Neuronal stem cell (in vitro differentiated cells): ENCODE measurements around the gene ACP3.

Source experiments
- DNase-seq: peaks from one replicate; pipeline ENCODE4 v3.0.0-alpha.2; 2013; ENCODE audit warnings: low spot score
- H2AFZ ChIP-seq: one replicate; pipeline ENCODE4 v1.6.1; 2013; ENCODE audit warnings: mild to moderate bottlenecking, low read length, inconsistent platforms
- H2AK5ac ChIP-seq: 2 replicates; pipeline ENCODE4 v1.6.1; 2013; ENCODE audit warnings: low read depth, mild to moderate bottlenecking, inconsistent platforms, low read length, moderate library complexity, mixed read lengths
- H2BK120ac ChIP-seq: 2 replicates; pipeline ENCODE4 v1.6.1; 2013; ENCODE audit warnings: low read depth, mild to moderate bottlenecking, inconsistent platforms, low read length, moderate library complexity, mixed read lengths
- H2BK12ac ChIP-seq: one replicate; pipeline ENCODE4 v1.6.1; 2013; ENCODE audit warnings: low read length, inconsistent platforms
- H2BK15ac ChIP-seq: 2 replicates; pipeline ENCODE4 v1.6.1; 2013; ENCODE audit warnings: mild to moderate bottlenecking, low read length, inconsistent platforms, mixed read lengths
- H2BK5ac ChIP-seq: one replicate; pipeline ENCODE4 v1.6.1; 2013; ENCODE audit warnings: inconsistent platforms, mild to moderate bottlenecking, low read length, moderate library complexity
- H3K14ac ChIP-seq: one replicate; pipeline ENCODE4 v1.6.1; 2013; ENCODE audit warnings: low read length, inconsistent platforms
- H3K18ac ChIP-seq: 2 replicates; pipeline ENCODE4 v1.6.1; 2013; ENCODE audit warnings: low read length, inconsistent platforms
- H3K23ac ChIP-seq: 2 replicates; pipeline ENCODE4 v1.6.1; 2013; ENCODE audit warnings: low read depth, mild to moderate bottlenecking, mixed read lengths, low read length, inconsistent platforms; ENCODE audit not compliant: poor library complexity
- H3K27ac ChIP-seq: replicated peaks from 3 replicates; pipeline ENCODE4 v1.5.1; 2013; ENCODE audit warnings: low read length, inconsistent platforms
- H3K27me3 ChIP-seq, 3 experiments: 2 replicates each; pipeline ENCODE4 v1.6.1; 2013; ENCODE audit warnings: low read length in 3 of 3, mild to moderate bottlenecking in 2 of 3, inconsistent platforms in 1 of 3, low read depth in 1 of 3, mixed read lengths in 1 of 3, moderate library complexity in 1 of 3; ENCODE audit not compliant: control insufficient read depth in 3 of 3, insufficient read depth in 3 of 3
- H3K36me3 ChIP-seq, 2 donors: replicated peaks in 1 of 2; 2 replicates each; pipeline ENCODE4 v1.6.1; 2013; ENCODE audit warnings: low read length in 2 of 2; ENCODE audit not compliant: control insufficient read depth in 2 of 2, insufficient read depth in 2 of 2
- H3K4ac ChIP-seq: 2 replicates; pipeline ENCODE4 v1.6.1; 2013; ENCODE audit warnings: inconsistent platforms, mild to moderate bottlenecking, low read length, moderate library complexity
- H3K4me1 ChIP-seq, 2 donors: 1 replicate in 1 of 2; 2 replicates in 1 of 2; pipeline ENCODE4 v1.6.1; 2013; ENCODE audit warnings: low read length in 2 of 2, low read depth in 1 of 2; ENCODE audit not compliant: control insufficient read depth in 2 of 2, insufficient read depth in 1 of 2
- H3K4me2 ChIP-seq: one replicate; pipeline ENCODE4 v1.6.1; 2013; ENCODE audit warnings: mild to moderate bottlenecking, low read length, inconsistent platforms; ENCODE audit not compliant: insufficient read depth, poor library complexity, severe bottlenecking
- H3K4me3 ChIP-seq, 2 donors: 2 replicates each; pipeline ENCODE4 v1.5.1; 2013; ENCODE audit warnings: low read length in 2 of 2, mild to moderate bottlenecking in 2 of 2, inconsistent platforms in 1 of 2, moderate library complexity in 1 of 2
- H3K79me1 ChIP-seq: one replicate; pipeline ENCODE4 v1.6.1; 2013; ENCODE audit warnings: low read depth, mild to moderate bottlenecking, inconsistent platforms, low read length, moderate library complexity
- H3K9ac ChIP-seq: one replicate; pipeline ENCODE4 v1.6.1; 2013; ENCODE audit warnings: mild to moderate bottlenecking, low read depth, low read length, inconsistent platforms; ENCODE audit not compliant: poor library complexity
- H3K9me3 ChIP-seq, 2 donors: replicated peaks in 1 of 2; 2 replicates each; pipeline versions ENCODE3 to v1.6.1; 2013; ENCODE audit warnings: low read length in 2 of 2, mild to moderate bottlenecking in 2 of 2, inconsistent platforms in 1 of 2, low read depth in 1 of 2, mixed read lengths in 1 of 2, moderate library complexity in 1 of 2; ENCODE audit not compliant: control insufficient read depth in 2 of 2, insufficient read depth in 1 of 2
- H4K8ac ChIP-seq: one replicate; pipeline ENCODE4 v1.6.1; 2013; ENCODE audit warnings: low read depth, mild to moderate bottlenecking, inconsistent platforms, low read length, moderate library complexity
- H4K91ac ChIP-seq: one replicate; pipeline ENCODE4 v1.6.1; 2013; ENCODE audit warnings: low read length, low read depth, mild to moderate bottlenecking, inconsistent platforms; ENCODE audit not compliant: poor library complexity
- WGBS, 2 donors: extraction: QIAGEN DNeasy Blood & Tissue Kit; methylation state at CpG; one replicate each; pipeline ENCODE4 v1.1.7; 2013; ENCODE audit warnings: missing lambda C conversion rate in 2 of 2, mixed read lengths in 1 of 2; ENCODE audit not compliant: insufficient read length in 2 of 2, insufficient replicate concordance in 1 of 2; ENCODE audit errors: extremely low coverage in 2 of 2; 5-methylcytosine and 5-hydroxymethylcytosine counted together

Gene ACP3

DNA sequence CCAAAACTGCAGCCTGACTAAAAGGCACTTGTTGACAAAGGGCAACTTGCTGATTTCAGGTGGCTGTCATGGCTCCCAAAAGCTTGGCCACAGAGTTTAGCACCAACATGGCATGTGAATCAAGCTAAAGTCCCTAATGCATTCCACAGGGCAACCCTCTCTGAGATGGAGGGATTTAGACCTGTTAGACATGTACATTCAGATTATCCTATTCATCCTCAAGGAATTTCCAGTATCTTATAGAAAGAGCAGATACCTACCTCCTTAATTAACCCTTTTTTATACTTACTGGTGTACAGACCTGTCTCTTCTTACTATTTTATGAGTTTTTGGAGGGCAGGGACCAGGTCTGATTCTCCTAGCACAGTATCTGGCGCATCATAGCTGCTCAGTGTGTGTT lies 31.3 kb downstream of the ACP3 start:
- no peak overlapping the region for H2BK5ac ChIP-seq
- H3K23ac ChIP-seq = no peak overlapping the region
- H3K4ac ChIP-seq = no peak overlapping the region
- H3K27me3 ChIP-seq = no peaks in the 10 kb centered on the region
- H3K14ac ChIP-seq = no peak overlapping the region
- H2BK120ac ChIP-seq = no peak overlapping the region
- no peak for DNase-seq
- no peak overlapping the region for H2BK15ac ChIP-seq
- H3K27ac ChIP-seq = no peak overlapping the region
- no peak overlapping the region for H2AFZ ChIP-seq
- H3K4me3 ChIP-seq = no peak overlapping the region
- no CpG with 5 or more reads among the region's 1 CpG for WGBS, 2 donors
- no peak overlapping the region for H4K91ac ChIP-seq
- H3K4me2 ChIP-seq = no peak overlapping the region
- H2AK5ac ChIP-seq = no peak overlapping the region
- no peak overlapping the region for H3K9ac ChIP-seq
- H3K18ac ChIP-seq = no peak overlapping the region
- H2BK12ac ChIP-seq = no peak overlapping the region
- H4K8ac ChIP-seq = no peak overlapping the region
- H3K4me1 ChIP-seq = peaks cover 0 to 16% of the 10 kb centered on the region in 2 donors
- no peaks in the 10 kb centered on the region for H3K79me1 ChIP-seq
- no peaks in the 10 kb centered on the region for H3K36me3 ChIP-seq
- H3K9me3 ChIP-seq = no peaks in the 10 kb centered on the region

DNA sequence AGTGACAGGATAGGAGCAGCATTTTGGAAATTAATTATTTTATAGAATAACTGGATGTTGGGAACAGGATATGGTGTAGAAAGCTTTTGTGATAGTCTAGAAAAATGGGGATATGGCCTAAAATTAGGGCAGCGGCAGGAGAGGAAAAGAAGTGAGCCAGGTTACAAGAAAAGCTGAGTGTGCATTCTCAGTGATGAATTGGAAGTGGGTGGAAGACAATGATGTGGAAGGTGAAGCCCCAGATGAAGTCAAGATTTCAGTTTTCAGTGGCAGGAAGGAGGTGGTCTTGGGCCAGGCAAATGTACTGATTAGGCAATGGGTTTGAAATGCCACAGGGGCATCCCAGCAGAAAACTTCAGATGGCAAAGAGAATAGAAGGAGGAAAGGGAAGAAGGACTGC lies 33.6 kb downstream of the ACP3 start:
- WGBS, 2 donors = no CpG with 5 or more reads among the region's 1 CpG
- no peak overlapping the region for H2AK5ac ChIP-seq
- H3K27me3 ChIP-seq = no peaks in the 10 kb centered on the region
- H3K4ac ChIP-seq = no peak overlapping the region
- no peaks in the 10 kb centered on the region for H3K9me3 ChIP-seq
- no peak overlapping the region for H2BK15ac ChIP-seq
- H4K91ac ChIP-seq = no peak overlapping the region
- no peak overlapping the region for H2BK12ac ChIP-seq
- no peak for DNase-seq
- H3K4me3 ChIP-seq = no peak overlapping the region
- H3K27ac ChIP-seq = no peak overlapping the region
- no peak overlapping the region for H2BK120ac ChIP-seq
- no peaks in the 10 kb centered on the region for H3K79me1 ChIP-seq
- peak overlapping the region; percentile 50 for H2AFZ ChIP-seq
- H4K8ac ChIP-seq = no peak overlapping the region
- no peaks in the 10 kb centered on the region for H3K36me3 ChIP-seq
- no peak overlapping the region for H3K14ac ChIP-seq
- no peak overlapping the region for H3K9ac ChIP-seq
- H3K18ac ChIP-seq = no peak overlapping the region
- H3K4me1 ChIP-seq = peaks cover 0 to 16% of the 10 kb centered on the region in 2 donors
- H3K23ac ChIP-seq = no peak overlapping the region
- H3K4me2 ChIP-seq = no peak overlapping the region
- H2BK5ac ChIP-seq = no peak overlapping the region

DNA sequence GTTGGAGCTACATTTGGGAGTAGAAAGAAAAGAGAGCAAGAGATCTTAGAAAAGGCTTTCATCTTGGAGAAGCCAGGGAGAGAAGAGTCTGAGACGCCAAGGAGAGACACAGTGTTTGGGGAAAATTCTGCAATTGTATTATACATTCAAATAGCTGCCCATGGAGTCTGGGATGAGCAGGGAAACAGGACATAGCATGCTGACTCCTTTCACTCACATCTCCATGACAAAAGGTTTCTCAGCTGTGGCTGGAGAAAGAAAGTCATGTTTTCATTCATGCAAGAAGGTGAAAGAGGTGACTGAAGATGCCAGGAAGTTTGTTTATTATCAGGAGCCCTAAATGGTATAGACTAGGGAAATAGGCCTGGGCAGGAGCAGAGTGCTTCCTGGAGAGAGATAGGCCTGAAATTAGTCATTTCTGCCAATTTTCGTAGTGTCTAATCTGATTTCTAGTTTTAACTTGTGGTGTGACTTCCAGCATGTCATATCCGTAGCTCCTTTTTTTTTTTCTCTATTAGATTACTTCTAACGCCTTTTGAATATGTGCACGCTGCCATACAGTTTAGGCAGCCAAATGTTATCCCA lies 34.1 kb downstream of the ACP3 start:
- Histone ChIP-seq H4K8ac (no peak overlapping the region), H3K9ac (no peak overlapping the region), H2BK15ac (no peak overlapping the region), H3K79me1 (no peaks in the 10 kb centered on the region), H3K27ac (no peak overlapping the region), H3K9me3 (no peaks in the 10 kb centered on the region), H2AK5ac (no peak overlapping the region), H3K4me2 (no peak overlapping the region), H2BK5ac (no peak overlapping the region), H4K91ac (no peak overlapping the region), H2AFZ (peak overlapping the region; percentile 50), H3K4me1 (peaks cover 0 to 16% of the 10 kb centered on the region in 2 donors), H3K14ac (no peak overlapping the region), H3K27me3 (no peaks in the 10 kb centered on the region), H3K36me3 (no peaks in the 10 kb centered on the region), H3K18ac (no peak overlapping the region), H3K4me3 (no peak overlapping the region), H2BK120ac (no peak overlapping the region), H2BK12ac (no peak overlapping the region), H3K23ac (no peak overlapping the region), H3K4ac (no peak overlapping the region)
- no CpG with 5 or more reads among the region's 5 CpGs for WGBS, 2 donors
- no peak for DNase-seq

DNA sequence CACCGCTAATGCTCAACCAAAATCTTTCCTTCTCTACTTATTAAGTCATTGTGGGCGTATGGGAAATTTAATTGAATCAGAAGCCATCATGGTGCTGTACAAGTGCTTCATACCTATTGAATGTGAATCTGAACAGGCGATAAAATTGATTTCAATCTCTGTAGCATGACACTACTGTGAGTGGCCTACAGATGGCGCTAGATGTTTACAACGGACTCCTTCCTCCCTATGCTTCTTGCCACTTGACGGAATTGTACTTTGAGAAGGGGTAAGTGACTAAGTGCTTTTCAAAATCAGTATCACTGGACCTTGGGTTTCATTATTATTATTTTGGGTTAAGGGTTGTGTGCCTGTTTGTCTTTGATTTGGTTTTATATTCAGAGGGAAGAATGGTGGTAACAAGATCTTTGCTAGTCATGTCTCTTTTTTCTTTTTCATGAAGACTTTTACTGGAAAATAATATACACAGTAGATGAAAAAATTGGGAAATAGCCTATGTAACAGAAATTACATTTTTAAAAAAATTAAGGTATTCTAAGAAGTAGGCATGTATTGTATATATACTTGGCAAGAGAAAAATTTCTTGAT lies 35.4 kb downstream of the ACP3 start:
- H3K4me2 ChIP-seq = no peak overlapping the region
- no CpG with 5 or more reads among the region's 6 CpGs for WGBS, 2 donors
- H3K14ac ChIP-seq = no peak overlapping the region
- H3K9ac ChIP-seq = no peak overlapping the region
- no peak overlapping the region for H3K18ac ChIP-seq
- H3K27ac ChIP-seq = no peak overlapping the region
- no peak overlapping the region for H2BK120ac ChIP-seq
- no peak overlapping the region for H4K8ac ChIP-seq
- peak; percentile 72 for DNase-seq
- H2BK5ac ChIP-seq = no peak overlapping the region
- H3K23ac ChIP-seq = no peak overlapping the region
- no peak overlapping the region for H2BK12ac ChIP-seq
- H2BK15ac ChIP-seq = no peak overlapping the region
- no peak overlapping the region for H3K4me3 ChIP-seq
- H3K79me1 ChIP-seq = no peaks in the 10 kb centered on the region
- no peak overlapping the region for H2AK5ac ChIP-seq
- no peak overlapping the region for H3K4ac ChIP-seq
- no peaks in the 10 kb centered on the region for H3K36me3 ChIP-seq
- H4K91ac ChIP-seq = no peak overlapping the region
- no peaks in the 10 kb centered on the region for H3K27me3 ChIP-seq
- H3K9me3 ChIP-seq = no peaks in the 10 kb centered on the region
- peaks cover 0 to 11% of the 10 kb centered on the region in 2 donors for H3K4me1 ChIP-seq
- H2AFZ ChIP-seq = no peak overlapping the region
